GM18517 (cell line): Measurements from ENCODE around the gene MAGEA9B.
"Not testable (repeated sequence)": the region's sequence is repeated elsewhere in the genome, so short reads cannot be mapped to it uniquely, and the experiment has no call there.

Experiments used
- ATAC-seq: cut with Tn5 transposase; IDR thresholded peaks from one replicate; pipeline ENCODE4 v1.9.1; 2021; ENCODE audit warnings: mild to moderate bottlenecking, moderate library complexity; ENCODE audit not compliant: unreplicated experiment

Gene MAGEA9B, protein sequence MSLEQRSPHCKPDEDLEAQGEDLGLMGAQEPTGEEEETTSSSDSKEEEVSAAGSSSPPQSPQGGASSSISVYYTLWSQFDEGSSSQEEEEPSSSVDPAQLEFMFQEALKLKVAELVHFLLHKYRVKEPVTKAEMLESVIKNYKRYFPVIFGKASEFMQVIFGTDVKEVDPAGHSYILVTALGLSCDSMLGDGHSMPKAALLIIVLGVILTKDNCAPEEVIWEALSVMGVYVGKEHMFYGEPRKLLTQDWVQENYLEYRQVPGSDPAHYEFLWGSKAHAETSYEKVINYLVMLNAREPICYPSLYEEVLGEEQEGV

DNA sequence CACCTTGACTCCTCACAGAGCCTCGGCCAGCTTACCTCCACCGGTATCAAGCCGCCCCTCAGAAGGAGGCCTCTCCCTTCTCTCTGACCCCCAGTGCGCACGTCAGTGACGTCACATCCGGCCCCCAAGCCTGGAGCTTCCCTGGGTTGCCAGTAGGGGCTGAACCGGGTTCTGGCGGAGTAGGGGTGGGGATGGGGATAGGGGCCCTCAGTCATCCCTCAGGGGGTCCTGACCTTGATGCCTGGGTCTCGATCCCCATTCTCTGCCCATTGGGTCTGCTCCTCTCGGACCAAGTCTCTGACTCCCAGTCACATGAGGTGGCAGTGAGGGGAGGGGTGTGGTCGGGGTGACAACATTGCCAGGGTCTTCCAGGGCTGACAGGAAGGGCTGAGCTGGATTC lies at the start of gene MAGEA9B:
TSS of gene MAGEA9B (minus strand) at position 101 of the 400 bp plus-strand sequence. CDS start 4,280 bp downstream, outside the sequence.
- not testable (repeated sequence) for ATAC-seq

DNA sequence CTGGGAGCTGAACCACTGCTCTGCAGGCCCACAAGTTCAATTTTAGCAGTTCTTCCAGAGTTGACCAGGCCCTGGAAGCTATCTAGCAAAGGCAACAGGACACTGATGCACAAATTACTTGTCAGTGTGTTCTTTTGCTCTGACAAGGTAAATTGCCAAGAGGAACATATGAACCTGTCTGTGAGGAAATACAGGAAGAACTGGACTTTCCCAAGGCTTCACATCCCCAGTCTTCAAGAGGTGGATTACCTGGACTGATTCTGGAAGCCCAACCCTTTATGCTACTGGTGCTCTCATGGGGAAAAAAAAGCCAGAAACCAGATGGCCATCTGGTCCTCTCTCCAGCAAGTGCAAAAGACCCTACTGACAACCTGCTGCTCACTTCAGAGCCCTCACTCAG lies 46.3 kb upstream of the MAGEA9B start:
- no peak for ATAC-seq

GRCh38 chrX:149631234-149632165 lies 44.2 kb upstream of the MAGEA9B start, which contains the start of gene TMEM185A:
TMEM185A (minus strand) TSS chrX:149631792; CDS start chrX:149631580, 212 bp downstream.
- ATAC-seq = peak; percentile 74

- ATAC-seq = no peak
These were observed 43.5 kb upstream of the MAGEA9B start for GRCh38 chrX:149630681-149631233.

- ATAC-seq = no peak
These were observed 42.6 kb upstream of the MAGEA9B start for GRCh38 chrX:149629730-149630387.

GRCh38 chrX:149628768-149629167 lies 41.5 kb upstream of the MAGEA9B start:
- ATAC-seq = no peak

DNA sequence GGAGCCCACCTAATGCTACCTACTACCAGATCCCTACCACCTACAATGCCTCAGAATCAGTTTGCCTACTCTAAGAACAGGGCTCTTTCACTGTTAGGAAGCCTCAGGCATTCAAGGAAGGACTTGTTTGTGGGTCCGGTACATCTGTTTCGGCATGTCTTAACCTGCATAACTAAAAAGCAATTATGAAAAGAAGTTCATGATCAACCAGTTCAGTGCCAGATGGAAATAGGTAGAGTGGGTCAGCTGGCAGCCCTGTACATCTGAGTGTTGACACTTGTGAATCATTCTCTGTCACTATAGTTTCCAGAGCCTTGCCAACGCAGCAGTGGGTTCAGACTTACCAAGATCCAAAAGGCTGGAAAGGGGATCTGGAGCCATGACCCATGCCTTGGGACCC lies 41.0 kb upstream of the MAGEA9B start:
- ATAC-seq = no peak

- ATAC-seq = not testable (repeated sequence)
These were observed 39.6 kb upstream of the MAGEA9B start for GRCh38 chrX:149626829-149627228.

GRCh38 chrX:149619662-149620061 lies 32.4 kb upstream of the MAGEA9B start:
- not testable (repeated sequence) for ATAC-seq

- no peak for ATAC-seq
These were observed 31.6 kb upstream of the MAGEA9B start for GRCh38 chrX:149618871-149619270.

GRCh38 chrX:149611623-149612175 lies 24.4 kb upstream of the MAGEA9B start:
- no peak for ATAC-seq

DNA sequence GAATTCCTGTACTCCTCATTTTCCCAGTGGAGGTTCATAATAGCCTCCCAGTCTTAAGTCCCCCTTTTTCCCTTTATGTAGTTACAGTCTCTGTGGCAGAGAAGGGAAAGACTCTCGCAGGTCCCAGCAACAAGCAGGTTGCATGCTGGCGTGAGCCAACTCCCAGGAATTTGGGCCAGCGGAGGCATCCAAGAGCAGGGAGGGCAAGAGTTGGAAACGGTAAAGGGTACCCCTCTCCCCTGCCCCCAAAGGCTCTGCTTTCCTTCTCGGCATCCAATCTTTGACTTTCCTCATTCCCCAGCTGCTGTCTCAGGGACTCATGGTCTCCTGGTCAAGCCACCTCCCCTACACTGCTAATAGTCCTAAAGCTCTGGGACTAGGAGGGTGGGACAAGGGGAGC lies 23.3 kb upstream of the MAGEA9B start:
- no peak for ATAC-seq

- no peak for ATAC-seq
These were observed 20.4 kb upstream of the MAGEA9B start for GRCh38 chrX:149607699-149608098.

DNA sequence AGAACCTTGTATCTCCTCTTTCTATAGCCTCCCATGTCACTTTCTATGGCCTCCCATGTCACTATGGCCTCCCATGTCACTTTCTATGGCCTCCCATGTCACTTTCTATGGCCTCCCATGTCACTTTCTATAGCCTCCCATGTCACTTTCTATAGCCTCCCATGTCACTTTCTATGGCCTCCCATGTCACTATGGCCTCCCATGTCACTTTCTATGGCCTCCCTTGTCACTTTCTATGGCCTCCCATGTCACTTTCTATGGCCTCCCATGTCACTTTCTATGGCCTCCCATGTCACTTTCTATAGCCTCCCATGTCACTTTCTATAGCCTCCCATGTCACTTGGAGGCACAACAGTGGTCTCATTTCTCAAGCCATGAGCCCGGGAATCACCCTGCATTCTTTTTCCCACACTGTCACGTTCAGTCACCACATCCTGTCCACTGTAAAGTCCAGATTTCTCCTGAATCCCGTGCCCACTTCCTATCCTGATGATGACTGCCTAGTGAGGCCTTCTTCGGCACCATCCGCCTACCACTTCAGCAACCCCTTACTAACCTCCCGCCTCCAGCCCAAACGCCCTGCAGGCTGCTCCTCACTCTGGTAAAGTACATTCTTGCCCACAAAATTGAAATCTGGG lies 18.1 kb upstream of the MAGEA9B start:
- not testable (repeated sequence) for ATAC-seq

DNA sequence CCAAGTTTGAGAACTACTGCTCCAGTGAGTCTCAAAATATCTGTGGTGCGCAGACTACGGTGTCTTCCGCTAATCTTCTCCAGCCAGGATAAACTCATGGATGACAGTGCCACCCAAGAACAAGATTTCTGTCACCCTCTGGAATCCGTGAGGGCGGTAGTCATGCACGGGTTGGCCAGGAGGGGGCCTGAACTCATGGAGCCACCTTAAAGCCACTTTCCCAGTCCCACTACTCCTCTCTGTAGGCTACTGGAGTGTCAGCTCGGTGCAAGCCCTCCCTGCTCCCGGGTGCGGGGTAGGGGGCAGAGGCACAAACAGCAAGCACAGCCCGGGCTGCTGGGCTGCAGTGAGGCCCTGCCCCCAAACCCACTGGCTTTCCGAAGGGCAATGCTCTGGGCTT lies 11.3 kb upstream of the MAGEA9B start:
- not testable (repeated sequence) for ATAC-seq

DNA sequence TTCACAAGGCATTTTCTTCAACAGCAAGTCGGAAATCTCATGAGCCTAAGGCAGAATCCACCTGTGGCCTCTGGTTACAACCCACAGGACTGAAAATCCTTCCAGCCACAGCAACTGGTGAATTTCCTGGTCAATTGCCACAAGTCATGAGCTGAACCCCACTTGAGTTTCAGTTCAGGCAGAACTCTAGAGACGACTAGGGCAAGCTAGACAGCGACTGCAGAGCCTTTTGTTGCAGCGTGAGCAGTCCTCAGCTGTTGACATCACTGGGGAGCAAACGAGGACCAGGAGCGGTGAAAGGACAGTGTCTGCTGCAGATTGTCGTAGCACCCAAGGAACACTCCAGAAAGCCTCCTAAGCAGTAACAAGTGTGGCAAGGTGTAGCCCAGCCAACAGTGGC lies 8.7 kb upstream of the MAGEA9B start:
- not testable (repeated sequence) for ATAC-seq

GRCh38 chrX:149595214-149595613 lies 8.0 kb upstream of the MAGEA9B start, which contains the start of gene HSFX2:
HSFX2 (minus strand) TSS chrX:149595314; CDS start chrX:149594700, 614 bp downstream.
- not testable (repeated sequence) for ATAC-seq

DNA sequence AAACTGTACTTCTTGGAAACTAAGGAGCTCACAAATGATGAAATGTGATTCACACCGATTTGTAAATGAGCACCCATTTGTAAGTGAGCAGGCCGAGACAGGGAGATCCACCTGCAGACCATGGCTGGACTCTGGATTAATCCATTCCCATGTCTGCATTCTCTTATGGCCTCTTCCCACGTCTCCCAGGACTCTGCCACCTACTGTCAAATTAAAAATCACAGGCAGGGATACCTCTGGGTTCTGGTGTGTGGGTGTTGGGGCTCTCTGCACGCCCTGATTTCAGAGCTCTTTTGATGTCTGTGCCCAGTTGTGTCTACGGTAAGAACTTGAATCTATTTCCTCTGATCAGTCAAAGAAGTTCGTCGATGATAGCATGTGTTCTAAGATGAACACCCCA lies 3.7 kb upstream of the MAGEA9B start:
- ATAC-seq = not testable (repeated sequence)

- not testable (repeated sequence) for ATAC-seq
These were observed 1.6 kb downstream of the MAGEA9B start for GRCh38 chrX:149585631-149586030.

DNA sequence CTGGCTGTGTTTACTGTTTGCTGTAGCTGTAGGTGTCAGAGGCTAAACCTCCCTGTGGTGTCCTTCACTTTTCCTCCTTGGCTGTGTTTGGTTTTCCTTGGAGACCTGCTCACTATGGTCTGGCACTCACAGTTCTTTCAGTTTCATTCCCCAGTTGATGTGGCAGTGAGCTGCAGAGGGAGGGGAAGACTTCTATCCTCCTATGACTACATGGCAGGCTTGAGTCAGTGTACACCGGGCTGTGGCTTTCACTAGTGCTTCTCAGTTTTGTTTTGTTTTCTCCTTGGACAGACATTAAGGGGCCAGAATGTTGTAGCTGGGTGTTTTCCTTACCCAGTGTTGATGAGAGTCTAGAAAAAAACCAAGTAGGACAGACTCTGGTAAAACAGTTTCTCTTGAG lies 13.8 kb downstream of the MAGEA9B start:
- peak; percentile 100 for ATAC-seq
